Natural killer cell treated with Interleukin-12 subunit alpha and Interleukin-12 subunit beta and Interleukin-15 and Interleukin-18, amount 100 ng/mL, for 72 hours (primary cell): ENCODE results near the gene TRPM3. TPM values are rescaled to one million over a fixed set of nuclear protein-coding genes. Genes with fewer than 3 reads are reported as not detected.

Experiments
- ATAC-seq, 2 donors: fragments of 150-1000 bp; cut with Tn5 transposase in 1 of 2; sonication (Bioruptor Pico), chemical (Tn5 transposase) in 1 of 2; 2 replicates each; pipeline ENCODE4 v1.10.0; 2021
- DNase-seq: peaks from one replicate; pipeline ENCODE4 v3.0.0; 2022; ENCODE audit warnings: low spot score
- H3K27ac Mint-ChIP-seq, 2 donors: 1 replicate in 1 of 2; 2 replicates in 1 of 2; pipeline ENCODE4 v1.8.0; 2022; ENCODE audit warnings: mixed read lengths in 2 of 2, mild to moderate bottlenecking in 1 of 2, moderate library complexity in 1 of 2
- H3K27me3 Mint-ChIP-seq, 2 donors: 1 replicate in 1 of 2; 2 replicates in 1 of 2; pipeline ENCODE4 v1.8.0; 2022; ENCODE audit warnings: mixed read lengths in 2 of 2
- H3K36me3 Mint-ChIP-seq: one replicate; pipeline ENCODE4 v1.8.0; 2022; ENCODE audit warnings: mixed read lengths
- H3K4me1 Mint-ChIP-seq, 2 donors: 1 replicate in 1 of 2; 2 replicates in 1 of 2; pipeline ENCODE4 v1.8.0; 2022; ENCODE audit warnings: low read depth in 2 of 2, mixed read lengths in 2 of 2, mild to moderate bottlenecking in 1 of 2
- H3K4me3 Mint-ChIP-seq: one replicate; pipeline ENCODE4 v1.8.0; 2022; ENCODE audit warnings: mixed read lengths
- H3K9me3 Mint-ChIP-seq: 2 replicates; pipeline ENCODE4 v1.8.0; 2022; ENCODE audit warnings: mixed read lengths
- total RNA-seq, 2 donors: library from RNA; stranded (reverse); gene quantifications; one replicate each; pipeline ENCODE4 v1.2.3, GENCODE V29; 2022

Gene TRPM3
- total RNA-seq, 2 donors from 2014 or later, result not detected

GRCh38 chr9:70502690-70503089 lies 618.7 kb downstream of the TRPM3 start:
- DNase-seq (no peak), ATAC-seq (no peak)
- no peak overlapping the region for H3K4me3 Mint-ChIP-seq
- no peak overlapping the region for H3K27ac Mint-ChIP-seq
- no peaks in the 10 kb centered on the region for H3K9me3 Mint-ChIP-seq
- H3K27me3 Mint-ChIP-seq, result no peaks in the 10 kb centered on the region
- no peaks in the 10 kb centered on the region for H3K36me3 Mint-ChIP-seq
- H3K4me1 Mint-ChIP-seq, result no peaks in the 10 kb centered on the region

GRCh38 chr9:70500793-70501192 lies 620.6 kb downstream of the TRPM3 start:
- no peak for ATAC-seq
- Mint-ChIP-seq H3K4me3 (no peak overlapping the region), H3K36me3 (no peaks in the 10 kb centered on the region), H3K27me3 (peaks cover 0 to 6% of the 10 kb centered on the region in 2 donors), H3K9me3 (no peaks in the 10 kb centered on the region), H3K27ac (no peak overlapping the region), H3K4me1 (no peaks in the 10 kb centered on the region)
- no peak for DNase-seq

GRCh38 chr9:70499621-70500020 lies 621.8 kb downstream of the TRPM3 start:
- no peak overlapping the region for H3K27ac Mint-ChIP-seq

GRCh38 chr9:70498866-70499265 lies 622.6 kb downstream of the TRPM3 start:
- H3K9me3 Mint-ChIP-seq, result no peaks in the 10 kb centered on the region
- DNase-seq, result no peak
- ATAC-seq, result no peak
- H3K36me3 Mint-ChIP-seq, result no peaks in the 10 kb centered on the region
- H3K4me3 Mint-ChIP-seq, result no peak overlapping the region
- H3K27me3 Mint-ChIP-seq, result peaks cover 12 to 23% of the 10 kb centered on the region in 2 donors
- peaks cover 6 to 8% of the 10 kb centered on the region in 2 donors for H3K4me1 Mint-ChIP-seq
- no peak overlapping the region for H3K27ac Mint-ChIP-seq

More at GRCh38 chr9:70499621-70500020, 621.8 kb downstream of the TRPM3 start:
- Mint-ChIP-seq H3K36me3 (no peaks in the 10 kb centered on the region), H3K4me1 (peaks cover under 1 to 2% of the 10 kb centered on the region in 2 donors), H3K27me3 (peaks cover 8 to 15% of the 10 kb centered on the region in 2 donors), H3K4me3 (no peak overlapping the region), H3K9me3 (no peaks in the 10 kb centered on the region)
- ATAC-seq (no peak), DNase-seq (no peak)

- Mint-ChIP-seq H3K4me1 (peaks cover 13 to 25% of the 10 kb centered on the region in 2 donors), H3K36me3 (no peaks in the 10 kb centered on the region), H3K27me3 (peaks cover 12 to 24% of the 10 kb centered on the region in 2 donors), H3K9me3 (no peaks in the 10 kb centered on the region), H3K27ac (no peak overlapping the region), H3K4me3 (no peak overlapping the region)
- ATAC-seq (no peak), DNase-seq (no peak)
These were observed 625.2 kb downstream of the TRPM3 start for GRCh38 chr9:70496244-70496643.

GRCh38 chr9:70495514-70495913 lies 625.9 kb downstream of the TRPM3 start:
- H3K27ac Mint-ChIP-seq, result no peak overlapping the region
- H3K36me3 Mint-ChIP-seq, result no peaks in the 10 kb centered on the region
- ATAC-seq (no peak), DNase-seq (no peak)
- H3K27me3 Mint-ChIP-seq, result peaks cover 12 to 24% of the 10 kb centered on the region in 2 donors
- H3K4me3 Mint-ChIP-seq, result no peak overlapping the region
- H3K4me1 Mint-ChIP-seq, result peaks cover 13 to 25% of the 10 kb centered on the region in 2 donors
- no peaks in the 10 kb centered on the region for H3K9me3 Mint-ChIP-seq

- Mint-ChIP-seq H3K36me3 (no peaks in the 10 kb centered on the region), H3K9me3 (no peaks in the 10 kb centered on the region), H3K27me3 (peaks cover 12 to 24% of the 10 kb centered on the region in 2 donors), H3K4me3 (no peak overlapping the region), H3K4me1 (peaks cover 13 to 25% of the 10 kb centered on the region in 2 donors), H3K27ac (no peak overlapping the region)
- DNase-seq (no peak), ATAC-seq (no peak)
These were observed 627.2 kb downstream of the TRPM3 start for GRCh38 chr9:70494221-70494620.

GRCh38 chr9:70493029-70493428 lies 628.4 kb downstream of the TRPM3 start:
- Mint-ChIP-seq H3K27ac (no peak overlapping the region), H3K9me3 (no peaks in the 10 kb centered on the region), H3K4me1 (peaks cover 13 to 25% of the 10 kb centered on the region in 2 donors), H3K27me3 (peaks cover 12 to 24% of the 10 kb centered on the region in 2 donors), H3K36me3 (no peaks in the 10 kb centered on the region), H3K4me3 (no peak overlapping the region)
- ATAC-seq (no peak), DNase-seq (no peak)

GRCh38 chr9:70492319-70492777 lies 629.1 kb downstream of the TRPM3 start:
- Mint-ChIP-seq H3K4me3 (no peak overlapping the region), H3K4me1 (peaks cover 13 to 25% of the 10 kb centered on the region in 2 donors), H3K27me3 (peaks cover 12 to 24% of the 10 kb centered on the region in 2 donors), H3K36me3 (no peaks in the 10 kb centered on the region), H3K27ac (no peak overlapping the region), H3K9me3 (no peaks in the 10 kb centered on the region)
- DNase-seq (no peak), ATAC-seq (no peak)

GRCh38 chr9:70491426-70492318 lies 629.7 kb downstream of the TRPM3 start:
- H3K9me3 Mint-ChIP-seq, result no peaks in the 10 kb centered on the region
- DNase-seq (no peak), ATAC-seq (peak in 1 of 2 donors; percentile 48)
- no peak overlapping the region for H3K27ac Mint-ChIP-seq
- no peaks in the 10 kb centered on the region for H3K36me3 Mint-ChIP-seq
- H3K4me1 Mint-ChIP-seq, result peaks cover 13 to 25% of the 10 kb centered on the region in 2 donors
- H3K27me3 Mint-ChIP-seq, result peaks cover 12 to 24% of the 10 kb centered on the region in 2 donors
- H3K4me3 Mint-ChIP-seq, result no peak overlapping the region

GRCh38 chr9:70490478-70490877 lies 630.9 kb downstream of the TRPM3 start:
- no peak for DNase-seq
- peaks cover 13 to 25% of the 10 kb centered on the region in 2 donors for H3K4me1 Mint-ChIP-seq
- no peak overlapping the region for H3K4me3 Mint-ChIP-seq
- no peak for ATAC-seq
- H3K9me3 Mint-ChIP-seq, result no peaks in the 10 kb centered on the region
- H3K27me3 Mint-ChIP-seq, result peaks cover 11 to 16% of the 10 kb centered on the region in 2 donors
- no peaks in the 10 kb centered on the region for H3K36me3 Mint-ChIP-seq
- H3K27ac Mint-ChIP-seq, result no peak overlapping the region

- Mint-ChIP-seq H3K4me3 (no peak overlapping the region), H3K27me3 (peaks cover 0 to under 1% of the 10 kb centered on the region in 2 donors), H3K4me1 (peaks cover 7 to 16% of the 10 kb centered on the region in 2 donors), H3K27ac (no peak overlapping the region), H3K36me3 (no peaks in the 10 kb centered on the region), H3K9me3 (no peaks in the 10 kb centered on the region)
- ATAC-seq, result no peak
- DNase-seq, result no peak
These were observed 632.7 kb downstream of the TRPM3 start for GRCh38 chr9:70488793-70489105.

GRCh38 chr9:70488098-70488792 lies 633.2 kb downstream of the TRPM3 start:
- ATAC-seq (no peak), DNase-seq (no peak)
- peaks cover 0 to 3% of the 10 kb centered on the region in 2 donors for H3K27me3 Mint-ChIP-seq
- no peaks in the 10 kb centered on the region for H3K36me3 Mint-ChIP-seq
- peaks cover 7 to 16% of the 10 kb centered on the region in 2 donors for H3K4me1 Mint-ChIP-seq
- no peak overlapping the region for H3K27ac Mint-ChIP-seq
- no peak overlapping the region for H3K4me3 Mint-ChIP-seq
- no peaks in the 10 kb centered on the region for H3K9me3 Mint-ChIP-seq

- H3K36me3 Mint-ChIP-seq, result no peaks in the 10 kb centered on the region
- no peak overlapping the region for H3K4me3 Mint-ChIP-seq
- ATAC-seq (no peak), DNase-seq (no peak)
- no peaks in the 10 kb centered on the region for H3K9me3 Mint-ChIP-seq
- H3K27ac Mint-ChIP-seq, result no peak overlapping the region
- peaks cover 0 to 3% of the 10 kb centered on the region in 2 donors for H3K27me3 Mint-ChIP-seq
- H3K4me1 Mint-ChIP-seq, result no peaks in the 10 kb centered on the region
These were observed 635.3 kb downstream of the TRPM3 start for GRCh38 chr9:70486127-70486526.
